ENCODE data around the gene NUCKS1. TPM values are rescaled to one million over a fixed set of nuclear protein-coding genes. Genes with fewer than 3 reads are reported as not detected.

NUCKS1 gene
- total RNA-seq, 1 experiment from 2014 or later: 210 TPM

- H3K27ac ChIP-seq (ENCODE audit: low read length): peak overlapping the region; percentile 98
- CTCF ChIA-PET: interaction anchor here (0.5 to 0.7 kb wide), 2 partner anchors 55 to 59 kb away, joined by 3 to 4 read pairs; no protein-coding TSS in a partner anchor
- peak overlapping the region; percentile 26 to 98 for H3K4me3 ChIP-seq (ENCODE audit: low read depth in 2 of 2, low read length in 2 of 2)
These were observed 3.1 kb downstream of the NUCKS1 start for GRCh38 chr1:205746757-205747412.

GRCh38 chr1:205744403-205744802, 5.6 kb downstream of the NUCKS1 start:
- Histone ChIP-seq H3K36me3 (ENCODE audit: control insufficient read depth, insufficient read depth, low read length) (peaks cover 4% of the 10 kb centered on the region; the same call in 1 of the 2 replicates), H3K9me3 (ENCODE audit: control insufficient read depth, insufficient read depth, low read depth, low read length) (no peaks in the 10 kb centered on the region), H3K27me3 (ENCODE audit: control insufficient read depth, insufficient read depth, low read length) (no peaks in the 10 kb centered on the region), H3K4me1 (ENCODE audit: control insufficient read depth, insufficient read depth, low read length) (peaks cover 39% of the 10 kb centered on the region), H3K27ac (ENCODE audit: low read length) (no peak overlapping the region), H3K4me3 (ENCODE audit: low read depth in 2 of 2, low read length in 2 of 2) (no peak overlapping the region)
- ATAC-seq: no peak
- CTCF ChIA-PET: no interaction called here
- no peak for DNase-seq (ENCODE audit: low read depth, low spot score)
- POLR2A ChIA-PET: no interaction called here
- no peak for TF ChIP-seq POLR2AphosphoS5 (IDR thresholded peaks at IDR 0.05; ENCODE audit: low read depth, low read length)
- no peak for TF ChIP-seq CTCF (IDR thresholded peaks at IDR 0.05)
- TF ChIP-seq REST (IDR thresholded peaks at IDR 0.05; ENCODE audit: insufficient read depth in 1 of 2, low read depth in 2 of 2, low read length in 1 of 2): no peak
- TF ChIP-seq SIN3A (IDR thresholded peaks at IDR 0.05; ENCODE audit: borderline replicate concordance, insufficient read depth, low read depth, low read length): no peak
- no peak for TF ChIP-seq TCF7L2 (IDR thresholded peaks at IDR 0.05; ENCODE audit: low read depth, low read length)
- intact Hi-C loops (cut with micrococcal nuclease; ENCODE audit: unreplicated experiment) (no loop called here), in situ Hi-C loops (cut with HindIII; ENCODE audit: low pct_unique_long_range_greater_than_20kb, low sequenced_read_pairs) (no loop called here)
- BruUV-seq (replicated peaks): no TSS peak

More at GRCh38 chr1:205746757-205747412, 3.1 kb downstream of the NUCKS1 start:
- peaks cover 4% of the 10 kb centered on the region; the same call in 1 of the 2 replicates for H3K36me3 ChIP-seq (ENCODE audit: control insufficient read depth, insufficient read depth, low read length)
- TF ChIP-seq CTCF (IDR thresholded peaks at IDR 0.05) (no peak), POLR2AphosphoS5 (IDR thresholded peaks at IDR 0.05; ENCODE audit: low read depth, low read length) (0 out of 2 replicates have a peak, but pooled peaks have one; percentile 4)
- no peak for ATAC-seq
- DNase-seq (ENCODE audit: low read depth, low spot score): no peak
- POLR2A ChIA-PET: no interaction called here
- no peaks in the 10 kb centered on the region for H3K27me3 ChIP-seq (ENCODE audit: control insufficient read depth, insufficient read depth, low read length)
- in situ Hi-C loops (cut with HindIII; ENCODE audit: low pct_unique_long_range_greater_than_20kb, low sequenced_read_pairs): no loop called here
- BruUV-seq (replicated peaks): no TSS peak
- intact Hi-C loops (cut with micrococcal nuclease; ENCODE audit: unreplicated experiment): no loop called here
- no peaks in the 10 kb centered on the region for H3K9me3 ChIP-seq (ENCODE audit: control insufficient read depth, insufficient read depth, low read depth, low read length)
- H3K4me1 ChIP-seq (ENCODE audit: control insufficient read depth, insufficient read depth, low read length): peaks cover 39% of the 10 kb centered on the region
